A673 (cell line): ENCODE results near the gene NPIPA1. TPM values are rescaled to one million over a fixed set of nuclear protein-coding genes. Genes with fewer than 3 reads are reported as not detected.
"Not testable (repeated sequence)": the region's sequence is repeated elsewhere in the genome, so short reads cannot be mapped to it uniquely, and the experiment has no call there.

Experiments
- BruUV-seq: library from RNA; stranded (reverse); fragments of 400-500 nt; replicated peaks from 2 replicates; lab custom pipeline; 2021; lab: Mats Ljungman, UMichigan
- CTCF ChIA-PET: fragments of 300-600 bp; sonication (Branson Sonifier 250); formaldehyde crosslinking; loops from one replicate; lab custom pipeline; 2022; ENCODE audit warnings: antibody characterized with exemption; lab: Charles Lee
- POLR2A ChIA-PET: fragments of 300-600 bp; sonication (Branson Sonifier 250); formaldehyde crosslinking; loops from one replicate; lab custom pipeline; 2022; ENCODE audit warnings: antibody characterized with exemption; ENCODE audit not compliant: low non-redundant PET; lab: Charles Lee
- DNase-seq: peaks from one replicate; pipeline ENCODE4 v3.0.0-alpha.2; 2015; ENCODE audit warnings: low spot score
- H3K27ac ChIP-seq: fragments of 200-600 bp; sonication (generic); 2 replicates; pipeline ENCODE4 v1.5.1; 2016; ENCODE audit warnings: mixed run types, low read depth, mild to moderate bottlenecking, mixed read lengths, antibody characterized with exemption, low read length; ENCODE audit not compliant: poor library complexity, severe bottlenecking
- H3K27me3 ChIP-seq: fragments of 200-600 bp; sonication (generic); replicated peaks from 2 replicates; pipeline ENCODE4 v1.6.1; 2017; ENCODE audit warnings: mixed run types, low read depth, mild to moderate bottlenecking, mixed read lengths, antibody characterized with exemption, low read length; ENCODE audit not compliant: insufficient read depth, poor library complexity
- H3K36me3 ChIP-seq: fragments of 200-600 bp; sonication (generic); 2 replicates; pipeline ENCODE4 v1.6.1; 2016; ENCODE audit warnings: mixed run types, mild to moderate bottlenecking, mixed read lengths, antibody characterized with exemption, low read length; ENCODE audit not compliant: insufficient read depth, poor library complexity, severe bottlenecking
- H3K4me1 ChIP-seq: fragments of 200-600 bp; sonication (generic); 2 replicates; pipeline ENCODE4 v1.6.1; 2017; ENCODE audit warnings: mixed run types, mild to moderate bottlenecking, mixed read lengths, antibody characterized with exemption, low read length; ENCODE audit not compliant: insufficient read depth, poor library complexity, severe bottlenecking
- H3K4me3 ChIP-seq: fragments of 200-600 bp; sonication (generic); 2 replicates; pipeline ENCODE4 v1.5.1; 2016; ENCODE audit warnings: low read depth, mixed run types, mild to moderate bottlenecking, mixed read lengths, low read length; ENCODE audit not compliant: poor library complexity, severe bottlenecking
- H3K9me3 ChIP-seq: fragments of 200-600 bp; sonication (generic); 2 replicates; pipeline ENCODE4 v1.6.1; 2016; ENCODE audit warnings: mixed run types, low read depth, mild to moderate bottlenecking, mixed read lengths, antibody characterized with exemption, low read length; ENCODE audit not compliant: poor library complexity, severe bottlenecking
- intact Hi-C: fragments of 100-400 bp; cut with micrococcal nuclease; formaldehyde crosslinking; loops from one replicate; pipeline ENCODE4 v1.10.0; 2022; ENCODE audit not compliant: unreplicated experiment
- total RNA-seq: library from RNA; stranded (reverse); gene quantifications from 2 replicates; pipeline ENCODE4 v1.2.3, GENCODE V29; 2021

The NPIPA1 gene
- total RNA-seq, 1 experiment from 2014 or later, result 161 TPM

- H3K4me3 ChIP-seq, CTCF ChIA-PET, H3K4me1 ChIP-seq, DNase-seq, H3K27ac ChIP-seq, intact Hi-C loops, H3K36me3 ChIP-seq, H3K27me3 ChIP-seq, BruUV-seq, POLR2A ChIA-PET, H3K9me3 ChIP-seq: not testable (repeated sequence)
These were observed 7.0 kb upstream of the NPIPA1 start for GRCh38 chr16:14930246-14930645.

GRCh38 chr16:14930971-14931370 lies 6.3 kb upstream of the NPIPA1 start:
- H3K36me3 ChIP-seq, CTCF ChIA-PET, H3K9me3 ChIP-seq, H3K27me3 ChIP-seq, intact Hi-C loops, POLR2A ChIA-PET, H3K4me1 ChIP-seq, BruUV-seq, H3K27ac ChIP-seq, H3K4me3 ChIP-seq, DNase-seq: not testable (repeated sequence)

- H3K27me3 ChIP-seq, DNase-seq, POLR2A ChIA-PET, BruUV-seq, H3K4me1 ChIP-seq, intact Hi-C loops, CTCF ChIA-PET, H3K36me3 ChIP-seq, H3K4me3 ChIP-seq, H3K9me3 ChIP-seq, H3K27ac ChIP-seq: not testable (repeated sequence)
These were observed 4.5 kb upstream of the NPIPA1 start for GRCh38 chr16:14932581-14933375.

- DNase-seq, CTCF ChIA-PET, POLR2A ChIA-PET, H3K36me3 ChIP-seq, H3K4me3 ChIP-seq, H3K9me3 ChIP-seq, H3K27ac ChIP-seq, BruUV-seq, H3K4me1 ChIP-seq, intact Hi-C loops, H3K27me3 ChIP-seq: not testable (repeated sequence)
These were observed 751 bp downstream of the NPIPA1 start for GRCh38 chr16:14937994-14938393.

GRCh38 chr16:14942686-14943085 lies 5.4 kb downstream of the NPIPA1 start:
- CTCF ChIA-PET, H3K4me1 ChIP-seq, intact Hi-C loops, H3K9me3 ChIP-seq, H3K4me3 ChIP-seq, H3K36me3 ChIP-seq, DNase-seq, H3K27ac ChIP-seq, H3K27me3 ChIP-seq, POLR2A ChIA-PET: not testable (repeated sequence)
- TSS peak; percentile 17 for BruUV-seq
